NK-92 (cell line): ENCODE measurements around the gene CELSR1.
A peak's percentile ranks its signal among the peaks of the same experiment; 100 is the strongest.

Experiments used
- DNase-seq: peaks from one replicate; lab custom pipeline; 2025; ENCODE audit not compliant: unreplicated experiment; lab: John Stamatoyannopoulos, UW

CELSR1 gene

DNA sequence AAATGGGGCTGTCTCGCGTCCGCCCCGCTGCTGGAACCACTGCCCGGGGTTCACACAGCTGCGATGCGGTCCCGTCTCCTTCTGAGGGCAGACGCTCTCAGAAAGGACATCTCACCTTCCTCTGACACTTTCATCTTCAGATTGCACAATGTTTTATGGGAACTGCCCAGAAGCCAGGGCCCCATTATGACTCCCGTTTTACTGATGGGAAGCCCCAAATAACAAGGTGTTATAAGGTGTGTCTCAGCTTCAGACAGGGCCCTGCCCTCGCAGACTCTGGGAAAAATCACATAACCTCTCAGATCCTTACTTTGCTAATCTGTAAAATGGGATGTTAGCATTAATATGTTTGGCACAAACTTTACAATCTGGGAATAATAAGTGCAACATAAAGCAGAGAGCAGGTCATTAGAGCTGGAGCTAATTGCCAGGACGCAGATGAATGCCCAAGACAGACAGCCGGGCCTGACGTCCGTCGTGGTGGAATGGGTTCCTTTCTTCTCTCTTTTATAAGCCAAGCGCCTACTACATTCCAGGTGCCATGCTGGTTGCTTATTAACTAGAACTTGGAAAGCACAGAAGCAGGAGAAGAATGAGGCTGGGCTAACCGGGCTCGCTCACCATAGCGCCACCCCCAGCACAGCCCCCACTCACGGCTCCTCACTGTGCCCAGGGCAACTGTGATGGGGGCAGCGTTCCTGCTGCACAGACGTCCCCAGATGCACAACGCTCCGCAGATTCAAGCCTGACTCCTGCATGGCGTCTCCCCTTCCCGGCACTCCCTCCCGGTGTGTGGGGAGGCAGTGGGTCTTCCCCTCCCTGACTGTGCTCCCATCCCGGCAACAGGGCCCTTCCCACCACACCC lies 158.1 kb downstream of the CELSR1 start:
- no peak for DNase-seq

- no peak for DNase-seq
Observed at GRCh38 chr22:46378426-46379065, 158.9 kb downstream of the CELSR1 start.

- no peak for DNase-seq
Observed at GRCh38 chr22:46377525-46378425, 159.6 kb downstream of the CELSR1 start.

DNA sequence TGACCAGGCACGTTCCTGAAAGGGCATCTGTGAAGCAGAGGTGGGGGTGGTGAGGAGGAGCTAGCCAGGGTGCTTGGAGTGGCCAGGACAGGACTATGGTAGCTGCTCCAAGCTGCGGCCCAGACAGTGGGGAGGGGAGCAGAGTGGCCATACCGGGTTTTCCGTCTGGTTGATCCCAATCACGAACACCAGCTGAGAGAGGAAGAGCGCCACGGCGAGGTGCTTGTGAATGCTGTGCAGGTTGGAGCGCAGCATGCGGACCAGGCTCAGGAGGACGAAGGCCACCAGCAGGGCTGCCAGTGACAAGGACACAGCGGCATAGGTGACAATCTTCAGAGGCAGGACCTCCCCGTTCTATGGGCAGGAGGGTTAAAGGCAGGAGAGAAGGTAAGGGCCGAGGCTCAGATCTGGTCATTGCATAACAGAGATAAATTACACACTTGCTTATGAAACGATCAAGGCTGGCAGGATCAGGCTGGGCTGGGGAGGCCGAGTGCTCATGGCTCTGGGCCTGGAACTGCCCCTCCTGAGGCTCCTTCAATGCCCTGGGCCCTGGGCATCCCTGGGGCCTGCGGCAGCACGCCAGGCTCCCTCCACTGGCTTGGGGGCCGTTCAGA lies 160.4 kb downstream of the CELSR1 start:
- DNase-seq = no peak

- DNase-seq = no peak
Observed at GRCh38 chr22:46376111-46376510, 161.3 kb downstream of the CELSR1 start.

- DNase-seq = no peak
Observed at GRCh38 chr22:46374663-46375474, 162.6 kb downstream of the CELSR1 start.

DNA sequence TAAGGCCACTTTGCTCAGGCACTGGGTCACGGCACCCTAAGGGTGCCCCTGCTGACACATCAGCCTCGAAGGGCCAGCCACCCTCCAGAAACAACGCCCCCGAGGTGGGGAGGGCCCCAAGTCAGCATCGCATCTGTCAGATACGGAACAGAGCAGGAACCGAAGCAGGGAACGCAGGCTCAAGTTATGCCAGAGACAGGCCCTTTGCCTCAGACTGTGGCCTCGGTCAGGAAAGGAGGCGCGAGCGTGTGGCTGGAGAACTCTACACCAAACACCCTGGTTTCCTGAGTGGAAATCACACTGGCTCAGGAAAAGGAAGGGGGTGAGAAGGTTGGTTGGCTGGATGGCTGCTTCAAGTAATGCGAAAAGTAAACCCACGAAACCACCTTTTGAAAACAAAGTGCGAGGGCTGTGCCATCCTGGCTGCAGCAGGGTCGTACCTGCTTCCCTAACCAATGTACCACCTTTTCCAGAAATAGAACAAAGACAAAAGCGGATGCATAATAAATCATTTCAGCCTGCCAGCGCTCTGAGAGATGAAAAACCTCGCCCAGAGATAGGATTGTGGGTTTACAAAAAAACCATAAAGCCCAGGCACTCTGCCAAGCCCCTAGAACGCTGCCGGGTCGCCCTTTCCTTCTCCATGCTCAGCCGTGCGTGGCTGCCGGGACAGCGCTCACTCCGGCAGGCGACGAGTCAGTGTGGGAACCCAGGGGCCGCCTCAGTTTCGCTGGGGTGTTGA lies 163.3 kb downstream of the CELSR1 start:
- no peak for DNase-seq

GRCh38 chr22:46373159-46373558 lies 164.3 kb downstream of the CELSR1 start:
- DNase-seq = no peak

- DNase-seq = no peak
Observed at GRCh38 chr22:46372686-46373085, 164.7 kb downstream of the CELSR1 start.

- no peak for DNase-seq
Observed at GRCh38 chr22:46371623-46372226, 165.7 kb downstream of the CELSR1 start.

GRCh38 chr22:46370584-46371291 lies 166.7 kb downstream of the CELSR1 start:
- no peak for DNase-seq

- no peak for DNase-seq
Observed at GRCh38 chr22:46369716-46370583, 167.5 kb downstream of the CELSR1 start.

- no peak for DNase-seq
Observed at GRCh38 chr22:46368871-46369715, 168.3 kb downstream of the CELSR1 start.

DNA sequence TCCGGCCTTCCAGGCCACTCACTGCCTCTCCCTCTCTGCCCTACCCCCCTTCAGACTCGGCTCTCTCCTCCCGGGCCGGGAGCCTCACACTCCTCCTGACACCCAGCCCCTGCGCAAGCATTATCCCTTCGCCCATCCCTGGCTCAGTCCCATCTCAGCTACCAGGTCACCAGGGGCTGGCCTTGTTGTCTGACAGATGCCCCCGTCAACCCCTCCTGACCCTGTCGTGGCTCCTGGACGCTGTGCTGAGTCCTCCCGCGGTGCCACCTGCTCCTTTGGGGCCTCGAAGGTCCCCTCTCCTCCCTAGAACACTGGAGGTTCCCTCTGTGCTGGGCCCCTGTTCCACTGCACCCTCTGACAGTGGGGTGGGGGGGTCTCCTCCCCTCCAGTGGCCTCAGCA lies 169.0 kb downstream of the CELSR1 start:
- no peak for DNase-seq

DNA sequence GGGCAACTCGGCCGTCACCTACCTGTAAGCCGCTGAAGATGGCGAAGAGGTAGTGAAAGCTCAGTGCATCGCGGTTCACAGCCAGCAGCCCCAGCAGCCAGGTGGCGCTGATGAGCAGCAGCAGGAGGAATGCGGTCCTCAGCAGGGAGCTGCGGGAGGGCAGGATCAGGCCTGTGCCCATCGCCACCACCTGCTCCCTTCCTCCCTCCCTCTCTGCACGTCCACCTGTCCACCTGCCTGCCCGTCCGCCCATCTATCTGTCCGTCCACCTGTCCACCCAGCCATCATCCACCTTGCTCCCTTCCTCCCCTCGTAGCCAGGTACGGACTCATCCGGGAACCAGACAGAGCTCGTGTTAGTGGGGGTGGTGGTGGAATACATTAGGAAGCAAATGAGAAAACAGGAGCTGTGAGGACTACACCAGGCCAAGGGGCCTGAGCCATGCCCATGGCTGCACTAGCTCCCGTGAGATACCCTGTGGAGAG lies 169.7 kb downstream of the CELSR1 start:
- DNase-seq = peak; percentile 12
